Stimulated activated CD8-positive, alpha-beta memory T cell treated with anti-CD3 and anti-CD28 coated beads, Interleukin-12 subunit alpha, Interleukin-12 subunit beta, amount 100 ng/mL, for 4 hours (primary cell): ENCODE data around the gene TMEM94.

Experiments
- DNase-seq: peaks from one replicate; pipeline ENCODE4 v3.0.0-alpha.2; 2020; ENCODE audit warnings: low read depth

Gene TMEM94

GRCh38 chr17:75525806-75526554 is 69.5 kb downstream of the TMEM94 start:
- DNase-seq, result no peak

DNA sequence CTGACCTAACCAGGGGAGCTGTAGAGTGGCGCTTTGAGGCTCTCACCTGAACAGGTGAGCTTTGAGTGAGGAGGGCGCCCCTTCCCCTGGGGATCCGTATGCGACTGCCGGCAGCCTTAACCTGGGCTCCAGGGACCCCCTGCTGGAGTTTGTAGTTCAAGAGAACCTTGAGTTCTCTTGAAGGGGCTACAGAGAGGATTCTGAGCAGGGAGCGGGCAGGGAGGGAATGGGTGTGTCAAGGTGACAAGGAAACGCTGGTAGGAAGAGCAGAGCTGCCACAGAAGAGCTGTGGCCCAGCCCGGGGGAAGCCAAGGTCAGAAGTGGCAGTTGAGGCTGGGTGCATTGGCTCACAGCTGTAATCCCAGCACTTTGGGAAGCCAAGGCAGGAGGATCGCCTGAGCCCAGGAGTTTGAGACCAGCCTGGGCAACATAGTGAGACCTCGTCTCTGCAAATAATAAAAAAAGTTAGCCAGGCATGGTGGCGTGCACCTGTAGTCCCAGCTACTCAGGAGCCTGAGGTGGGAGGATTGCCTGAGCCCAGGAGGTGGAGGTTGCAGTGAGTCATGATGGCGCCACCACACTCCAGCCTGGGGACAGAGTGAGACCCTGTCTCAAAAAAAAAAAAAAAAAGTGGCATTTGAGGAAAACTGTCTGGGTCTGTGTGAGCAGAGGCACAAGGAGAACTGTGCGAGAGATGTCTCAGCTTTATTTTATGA is 70.3 kb downstream of the TMEM94 start:
- no peak for DNase-seq

- DNase-seq, result no peak
These were observed 74.6 kb downstream of the TMEM94 start for GRCh38 chr17:75530837-75531720.

- DNase-seq, result no peak
These were observed 75.3 kb downstream of the TMEM94 start for GRCh38 chr17:75531721-75532072.

DNA sequence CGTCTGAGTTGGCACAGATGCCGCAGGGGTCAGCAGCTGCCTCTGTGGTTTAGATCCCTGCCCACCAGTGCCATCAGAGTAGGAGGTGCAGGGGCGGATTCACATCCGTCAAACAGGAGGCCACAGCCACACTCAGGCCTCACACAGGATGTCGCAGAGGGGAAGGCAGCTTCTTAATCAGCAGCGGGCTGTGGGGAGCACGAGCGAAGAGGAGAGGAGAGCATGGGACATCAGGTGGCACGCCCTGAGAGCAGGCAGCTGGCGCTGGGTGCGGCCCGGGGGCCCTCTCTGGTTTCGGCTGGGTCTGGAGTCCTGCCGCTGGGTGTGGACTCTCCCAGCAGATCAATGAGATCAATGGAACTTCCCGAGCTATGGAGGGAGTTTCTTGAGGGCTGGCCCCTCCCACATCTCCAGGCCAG is 78.7 kb downstream of the TMEM94 start:
- peak; percentile 39 for DNase-seq

DNA sequence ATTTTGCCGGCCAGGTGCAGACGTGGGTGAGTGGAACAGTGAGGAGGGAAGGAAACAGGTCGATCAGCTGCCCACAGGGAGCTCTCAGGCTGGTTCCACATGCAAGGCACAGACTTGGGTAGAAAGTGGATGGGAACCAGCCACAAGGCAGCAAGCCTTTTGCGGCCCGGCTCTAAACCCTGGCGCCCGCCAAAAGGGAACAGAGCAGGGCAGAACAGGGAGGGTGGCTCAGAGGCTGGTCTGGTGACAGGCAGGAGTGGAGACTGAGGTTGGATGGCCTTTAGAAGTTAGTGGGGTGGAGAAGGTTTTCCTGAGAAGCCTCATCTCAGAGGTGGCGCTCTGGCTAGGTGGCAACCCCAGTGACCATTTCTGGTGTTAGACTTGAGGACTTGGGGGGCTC is 79.4 kb downstream of the TMEM94 start:
- no peak for DNase-seq

- no peak for DNase-seq
These were observed 79.9 kb downstream of the TMEM94 start for GRCh38 chr17:75536366-75536765.

GRCh38 chr17:75539967-75540729 is 83.7 kb downstream of the TMEM94 start:
- no peak for DNase-seq

DNA sequence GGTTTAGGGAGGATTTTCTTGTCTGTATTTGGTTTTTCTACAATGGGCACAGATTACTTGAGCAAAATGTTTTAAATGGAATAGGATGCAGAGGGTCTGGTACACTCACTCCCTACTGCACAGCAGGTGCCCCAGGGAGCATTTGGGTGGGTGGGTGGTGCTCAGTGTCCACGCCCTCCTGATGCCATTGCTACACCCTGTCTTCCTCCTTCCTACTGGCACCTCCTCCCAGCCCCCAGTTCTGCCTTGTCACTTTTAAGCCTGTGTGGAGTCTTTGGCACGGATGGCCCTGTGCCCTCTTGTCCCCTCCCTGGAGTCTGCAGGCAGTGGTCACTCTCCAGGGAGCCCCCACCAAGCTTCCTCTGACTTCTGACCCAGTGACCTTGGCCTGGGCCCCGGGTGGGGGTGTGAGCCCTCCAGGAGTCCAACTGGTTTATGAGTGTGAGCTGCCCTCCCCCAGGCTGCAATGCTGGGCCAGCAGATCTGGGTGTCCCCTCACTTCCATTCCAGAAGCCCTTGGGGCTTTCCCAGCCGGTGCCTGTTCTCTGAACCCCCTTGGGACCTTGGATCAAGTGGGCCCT is 84.6 kb downstream of the TMEM94 start:
- DNase-seq, result no peak

DNA sequence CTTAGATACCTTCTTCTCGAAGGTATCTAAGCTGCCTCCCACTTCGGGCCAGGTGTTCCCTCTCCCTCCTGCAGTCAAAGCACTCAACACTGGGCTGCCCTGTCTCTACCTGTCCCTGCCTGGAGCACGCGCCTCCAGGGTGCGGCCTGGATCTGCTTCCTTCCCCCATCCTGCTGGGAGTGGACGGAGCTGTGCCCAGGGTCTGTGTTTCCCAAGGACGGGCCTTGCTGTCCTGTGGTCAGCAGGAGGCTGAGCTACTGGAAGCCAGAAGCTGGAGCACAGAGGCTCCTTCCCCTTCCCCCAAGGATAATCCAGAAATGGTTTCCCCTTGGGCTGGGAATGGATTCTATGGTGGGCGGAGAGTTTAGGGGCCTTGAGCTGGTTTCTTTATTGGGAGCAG is 85.8 kb downstream of the TMEM94 start:
- no peak for DNase-seq

DNA sequence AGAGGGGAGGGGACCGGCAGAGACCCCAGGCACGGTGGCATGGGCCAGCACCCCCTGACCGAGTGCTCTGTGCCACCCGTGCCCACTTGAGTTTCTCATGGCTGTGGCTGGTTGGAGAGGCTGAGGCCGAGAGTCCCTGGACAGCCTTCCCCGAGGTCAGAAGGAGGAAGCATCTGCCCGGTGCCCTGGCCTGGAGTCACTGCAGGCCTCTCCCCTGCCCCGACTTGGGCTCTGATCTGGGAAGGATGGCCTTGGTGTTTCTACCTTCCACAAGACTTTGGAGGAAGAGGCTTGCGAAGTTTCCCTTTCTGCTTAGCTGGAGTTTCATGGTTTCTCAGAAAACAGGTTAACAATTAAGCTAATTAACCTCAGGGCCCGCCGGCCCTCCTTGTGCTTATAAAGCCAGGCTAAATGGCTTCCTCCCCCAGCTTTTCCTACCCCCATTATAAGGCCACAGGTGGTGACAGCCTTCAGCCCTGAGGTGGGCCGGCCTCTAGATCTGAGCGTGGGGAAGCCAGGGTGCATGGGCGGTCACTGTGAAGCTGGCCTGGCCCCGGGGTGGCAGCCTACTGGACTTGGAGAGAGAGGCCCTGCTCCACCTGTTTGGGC is 86.4 kb downstream of the TMEM94 start:
- DNase-seq, result no peak

- no peak for DNase-seq
These were observed 87.8 kb downstream of the TMEM94 start for GRCh38 chr17:75544250-75544649.

DNA sequence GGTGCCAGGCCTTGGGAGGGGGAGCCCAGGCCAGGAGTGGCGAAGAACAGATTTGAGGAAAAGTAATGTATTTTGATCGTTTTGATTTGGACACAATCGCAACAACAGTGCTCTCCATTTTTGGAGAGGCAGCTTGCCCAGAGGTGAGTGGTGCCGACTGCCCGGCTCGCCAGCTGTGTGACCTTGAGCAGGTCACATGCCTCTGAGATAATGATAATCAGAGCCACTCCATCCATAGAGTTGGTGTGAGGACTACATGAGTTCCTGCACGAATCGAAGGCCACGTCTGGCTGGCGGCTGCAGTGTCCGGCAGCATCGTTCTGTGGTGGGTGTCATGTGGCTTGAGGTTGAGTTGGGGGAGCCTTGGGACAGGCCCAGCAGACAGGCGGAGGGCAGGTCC is 89.7 kb downstream of the TMEM94 start:
- DNase-seq, result no peak

DNA sequence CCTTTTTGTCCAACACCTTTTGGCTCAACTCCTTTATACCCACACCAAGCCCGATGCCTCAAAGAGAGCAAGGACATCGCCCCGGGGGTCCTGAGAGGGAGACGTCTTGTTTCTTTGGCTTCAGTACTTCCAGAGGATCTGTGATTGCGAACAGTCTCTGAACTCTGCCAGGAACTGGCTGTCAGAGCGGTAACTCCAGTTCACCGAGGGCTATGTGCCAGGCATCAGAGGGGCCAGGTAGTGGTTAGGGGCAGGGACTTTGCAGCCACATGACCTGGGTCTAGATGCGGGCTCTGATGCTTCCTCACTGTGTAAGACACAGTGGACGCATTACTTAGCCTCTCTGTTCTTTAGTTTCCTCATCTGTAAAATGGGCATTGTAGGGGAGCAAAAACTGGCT is 90.7 kb downstream of the TMEM94 start:
- DNase-seq, result no peak

GRCh38 chr17:75548813-75549212 is 92.4 kb downstream of the TMEM94 start:
- no peak for DNase-seq
